ENCODE results near the gene ARID1A. TPM values are rescaled to one million over a fixed set of nuclear protein-coding genes. Genes with fewer than 3 reads are reported as not detected.
A peak's percentile ranks its signal among the peaks of the same experiment; 100 is the strongest.

Gene ARID1A
- total and polyA plus RNA-seq, 9 of the 15 experiments (the other 6 are each of a cell fraction or from before 2014, with no cell fraction given) = 8.3 to 88.3 (median 22.5) TPM

DNA sequence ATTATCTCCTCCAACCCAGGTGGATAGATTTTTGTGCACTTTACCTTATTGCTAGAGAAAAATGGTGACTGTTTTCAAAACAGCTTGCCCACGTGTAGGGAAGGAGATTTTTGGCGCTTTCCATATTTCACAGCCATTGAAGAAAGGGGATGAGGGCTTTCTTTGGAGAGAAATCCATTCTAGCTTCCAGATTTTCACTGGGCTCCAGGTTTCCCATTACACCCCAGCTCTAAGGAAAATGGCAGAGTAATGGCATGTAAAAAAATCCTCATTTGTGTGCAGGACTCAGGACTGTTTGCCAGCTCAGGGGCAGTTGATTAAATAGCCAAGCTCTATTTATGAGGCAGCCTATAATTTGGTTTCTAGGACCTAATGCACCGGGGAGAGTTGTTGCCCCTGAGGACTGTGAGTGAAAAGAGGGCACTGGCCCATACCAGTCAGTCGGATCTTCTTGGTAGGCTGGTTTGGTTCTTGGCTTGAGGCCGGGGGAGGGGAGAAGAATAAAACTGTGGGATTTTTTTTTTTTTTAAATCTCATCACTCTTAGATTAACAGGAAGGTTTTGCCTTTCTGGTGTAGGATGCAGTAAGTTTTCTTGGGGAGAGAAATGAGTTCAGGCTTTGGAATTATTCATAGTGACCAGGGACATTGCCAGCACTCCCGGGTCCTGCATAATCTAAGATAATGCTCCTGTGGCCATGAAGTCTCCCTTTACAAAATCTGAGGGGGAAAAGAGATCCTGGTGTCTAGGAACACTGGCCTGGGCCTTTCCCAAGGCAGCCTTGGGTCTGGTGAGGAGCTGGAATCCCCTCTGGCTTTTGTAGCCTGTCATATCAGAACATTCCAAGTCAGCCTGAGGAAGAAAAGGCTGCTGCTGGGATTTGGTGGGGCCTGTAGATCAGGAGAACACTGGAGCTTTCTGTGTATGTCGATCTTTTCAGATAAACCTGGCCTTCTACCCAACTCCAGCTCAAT is 1.9 kb upstream of the ARID1A start (continued):
- TF ChIP-seq DMBX1 (CRISPR knock-in tag; IDR thresholded peaks at IDR 0.05; ENCODE audit: borderline replicate concordance) (0 out of 2 replicates have a peak, but pooled peaks have one; percentile 9), ZNF217 (CRISPR knock-in tag; IDR thresholded peaks at IDR 0.05) (no peak), NCOA6 (IDR thresholded peaks at IDR 0.05) (no peak), C11orf30 (IDR thresholded peaks at IDR 0.05; ENCODE audit: low read depth) (no peak), RBBP5 (IDR thresholded peaks at IDR 0.05; ENCODE audit: borderline replicate concordance, insufficient read depth, low read length, poor library complexity, severe bottlenecking) (no peak), MNT (conservative IDR thresholded peaks at IDR 0.05) (peak; percentile 25 to 47; a peak in 1 of 4 replicates)
- TF ChIP-seq, protein P1, sequence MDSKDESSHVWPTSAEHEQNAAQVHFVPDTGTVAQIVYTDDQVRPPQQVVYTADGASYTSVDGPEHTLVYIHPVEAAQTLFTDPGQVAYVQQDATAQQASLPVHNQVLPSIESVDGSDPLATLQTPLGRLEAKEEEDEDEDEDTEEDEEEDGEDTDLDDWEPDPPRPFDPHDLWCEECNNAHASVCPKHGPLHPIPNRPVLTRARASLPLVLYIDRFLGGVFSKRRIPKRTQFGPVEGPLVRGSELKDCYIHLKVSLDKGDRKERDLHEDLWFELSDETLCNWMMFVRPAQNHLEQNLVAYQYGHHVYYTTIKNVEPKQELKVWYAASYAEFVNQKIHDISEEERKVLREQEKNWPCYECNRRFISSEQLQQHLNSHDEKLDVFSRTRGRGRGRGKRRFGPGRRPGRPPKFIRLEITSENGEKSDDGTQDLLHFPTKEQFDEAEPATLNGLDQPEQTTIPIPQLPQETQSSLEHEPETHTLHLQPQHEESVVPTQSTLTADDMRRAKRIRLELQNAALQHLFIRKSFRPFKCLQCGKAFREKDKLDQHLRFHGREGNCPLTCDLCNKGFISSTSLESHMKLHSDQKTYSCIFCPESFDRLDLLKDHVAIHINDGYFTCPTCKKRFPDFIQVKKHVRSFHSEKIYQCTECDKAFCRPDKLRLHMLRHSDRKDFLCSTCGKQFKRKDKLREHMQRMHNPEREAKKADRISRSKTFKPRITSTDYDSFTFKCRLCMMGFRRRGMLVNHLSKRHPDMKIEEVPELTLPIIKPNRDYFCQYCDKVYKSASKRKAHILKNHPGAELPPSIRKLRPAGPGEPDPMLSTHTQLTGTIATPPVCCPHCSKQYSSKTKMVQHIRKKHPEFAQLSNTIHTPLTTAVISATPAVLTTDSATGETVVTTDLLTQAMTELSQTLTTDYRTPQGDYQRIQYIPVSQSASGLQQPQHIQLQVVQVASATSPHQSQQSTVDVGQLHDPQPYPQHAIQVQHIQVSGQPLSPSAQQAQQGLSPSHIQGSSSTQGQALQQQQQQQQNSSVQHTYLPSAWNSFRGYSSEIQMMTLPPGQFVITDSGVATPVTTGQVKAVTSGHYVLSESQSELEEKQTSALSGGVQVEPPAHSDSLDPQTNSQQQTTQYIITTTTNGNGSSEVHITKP (IDR thresholded peaks at IDR 0.05; ENCODE audit: partially characterized antibody) = peak; percentile 48

Measured in K562 (cell line).